MCF 10A (cell line): ENCODE data around the gene CD6. TPM values are rescaled to one million over a fixed set of nuclear protein-coding genes. Genes with fewer than 3 reads are reported as not detected.

Experiments
- BruUV-seq: library from RNA; stranded (reverse); fragments of 400-500 nt; replicated peaks from 2 replicates; lab custom pipeline; 2021; lab: Mats Ljungman, UMichigan
- CTCF ChIA-PET: fragments of 300-600 bp; sonication (Branson Sonifier 250); formaldehyde crosslinking; extraction: SDS; loops from one replicate; lab custom pipeline; 2021; ENCODE audit warnings: antibody characterized with exemption, inconsistent platforms; lab: Yijun Ruan, JAX
- POLR2A ChIA-PET: fragments of 300-600, 350-650 bp; sonication (Branson Sonifier 250); formaldehyde crosslinking; extraction: SDS; loops from one replicate; lab custom pipeline; 2020; ENCODE audit warnings: antibody characterized with exemption, inconsistent platforms; lab: Yijun Ruan, JAX
- DNase-seq: peaks from one replicate; pipeline ENCODE4 v3.0.0-alpha.2; 2018; ENCODE audit not compliant: unreplicated experiment
- H3K27ac Mint-ChIP-seq: one replicate; pipeline ENCODE4 v1.8.0; 2022; ENCODE audit warnings: mild to moderate bottlenecking, low read depth, mixed read lengths; ENCODE audit not compliant: unreplicated experiment
- H3K27me3 Mint-ChIP-seq: one replicate; pipeline ENCODE4 v1.8.0; 2022; ENCODE audit warnings: mixed read lengths; ENCODE audit not compliant: insufficient read depth, unreplicated experiment
- H3K36me3 Mint-ChIP-seq: one replicate; pipeline ENCODE4 v1.8.0; 2022; ENCODE audit warnings: mild to moderate bottlenecking, moderate library complexity, mixed read lengths; ENCODE audit not compliant: insufficient read depth, unreplicated experiment
- H3K4me1 Mint-ChIP-seq: one replicate; pipeline ENCODE4 v1.8.0; 2022; ENCODE audit warnings: mixed read lengths; ENCODE audit not compliant: insufficient read depth, unreplicated experiment
- H3K4me3 Mint-ChIP-seq: one replicate; pipeline ENCODE4 v1.8.0; 2022; ENCODE audit warnings: mild to moderate bottlenecking, moderate library complexity, mixed read lengths; ENCODE audit not compliant: unreplicated experiment
- H3K9me3 Mint-ChIP-seq: one replicate; pipeline ENCODE4 v1.8.0; 2022; ENCODE audit warnings: mixed read lengths; ENCODE audit not compliant: unreplicated experiment
- intact Hi-C: fragments of 100-400 bp; cut with micrococcal nuclease; formaldehyde crosslinking; loops from 2 replicates; pipeline ENCODE4 v1.14.1; 2022
- total RNA-seq: library from RNA; stranded (reverse); gene quantifications from 2 replicates; pipeline ENCODE4 v1.2.3, GENCODE V29; 2022
- TF ChIP-seq, protein P1 (sequence below): fragments of 200-600 bp; IDR thresholded peaks from one replicate; pipeline ENCODE4 v1.8.0; 2022; ENCODE audit warnings: antibody characterized with exemption, mild to moderate bottlenecking; ENCODE audit not compliant: unreplicated experiment

The CD6 gene
- total RNA-seq, 1 experiment from 2014 or later, result not detected

DNA sequence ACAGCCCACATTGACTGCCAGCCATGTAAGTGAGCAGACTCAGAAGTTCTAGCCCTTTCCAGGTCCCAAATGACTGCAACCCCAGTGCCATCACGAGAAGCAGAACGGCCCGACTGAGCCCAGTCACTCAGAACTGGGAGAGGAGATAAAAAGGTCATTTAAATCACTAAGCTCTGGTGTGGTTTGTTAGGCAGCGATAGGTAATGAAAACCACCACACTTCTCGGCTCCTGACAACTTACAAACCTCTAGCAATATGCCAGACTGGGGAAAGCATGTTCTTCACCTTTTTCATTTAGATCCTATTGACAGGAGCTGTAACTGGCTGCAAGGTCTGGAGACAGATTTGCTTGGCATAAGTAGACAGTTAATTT, 26.2 kb upstream of the CD6 start:
- intact Hi-C loops, result no loop called here
- no peak overlapping the region for H3K27ac Mint-ChIP-seq
- H3K9me3 Mint-ChIP-seq, result no peaks in the 10 kb centered on the region
- H3K36me3 Mint-ChIP-seq, result no peaks in the 10 kb centered on the region
- peaks cover 21% of the 10 kb centered on the region for H3K27me3 Mint-ChIP-seq
- no peaks in the 10 kb centered on the region for H3K4me1 Mint-ChIP-seq
- POLR2A ChIA-PET, result interaction anchor here (0.6 kb wide), 1 partner anchor 102 kb away, joined by 3 read pairs; no protein-coding TSS in a partner anchor
- BruUV-seq, result no TSS peak
- H3K4me3 Mint-ChIP-seq, result no peak overlapping the region
- DNase-seq, result no peak
- CTCF ChIA-PET, result interaction anchor here (0.7 to 1.6 kb wide), 3 partner anchors 15 to 46 kb away, joined by 3 to 5 read pairs (median 3); no protein-coding TSS in a partner anchor
- TF ChIP-seq, protein P1, sequence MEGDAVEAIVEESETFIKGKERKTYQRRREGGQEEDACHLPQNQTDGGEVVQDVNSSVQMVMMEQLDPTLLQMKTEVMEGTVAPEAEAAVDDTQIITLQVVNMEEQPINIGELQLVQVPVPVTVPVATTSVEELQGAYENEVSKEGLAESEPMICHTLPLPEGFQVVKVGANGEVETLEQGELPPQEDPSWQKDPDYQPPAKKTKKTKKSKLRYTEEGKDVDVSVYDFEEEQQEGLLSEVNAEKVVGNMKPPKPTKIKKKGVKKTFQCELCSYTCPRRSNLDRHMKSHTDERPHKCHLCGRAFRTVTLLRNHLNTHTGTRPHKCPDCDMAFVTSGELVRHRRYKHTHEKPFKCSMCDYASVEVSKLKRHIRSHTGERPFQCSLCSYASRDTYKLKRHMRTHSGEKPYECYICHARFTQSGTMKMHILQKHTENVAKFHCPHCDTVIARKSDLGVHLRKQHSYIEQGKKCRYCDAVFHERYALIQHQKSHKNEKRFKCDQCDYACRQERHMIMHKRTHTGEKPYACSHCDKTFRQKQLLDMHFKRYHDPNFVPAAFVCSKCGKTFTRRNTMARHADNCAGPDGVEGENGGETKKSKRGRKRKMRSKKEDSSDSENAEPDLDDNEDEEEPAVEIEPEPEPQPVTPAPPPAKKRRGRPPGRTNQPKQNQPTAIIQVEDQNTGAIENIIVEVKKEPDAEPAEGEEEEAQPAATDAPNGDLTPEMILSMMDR, result no peak

- no peaks in the 10 kb centered on the region for H3K36me3 Mint-ChIP-seq
- ChIA-PET POLR2A (no interaction called here), CTCF (interaction anchor here (0.8 to 1.6 kb wide), 3 partner anchors 17 to 47 kb away, joined by 3 to 5 read pairs (median 4); no protein-coding TSS in a partner anchor)
- DNase-seq, result no peak
- no peaks in the 10 kb centered on the region for H3K9me3 Mint-ChIP-seq
- TF ChIP-seq, protein P1, result no peak
- H3K4me3 Mint-ChIP-seq, result no peak overlapping the region
- H3K27ac Mint-ChIP-seq, result no peak overlapping the region
- H3K27me3 Mint-ChIP-seq, result peaks cover 14% of the 10 kb centered on the region
- BruUV-seq, result no TSS peak
- H3K4me1 Mint-ChIP-seq, result no peaks in the 10 kb centered on the region
- intact Hi-C loops, result no loop called here
Measured at GRCh38 chr11:60946601-60947264, 24.7 kb upstream of the CD6 start.

DNA sequence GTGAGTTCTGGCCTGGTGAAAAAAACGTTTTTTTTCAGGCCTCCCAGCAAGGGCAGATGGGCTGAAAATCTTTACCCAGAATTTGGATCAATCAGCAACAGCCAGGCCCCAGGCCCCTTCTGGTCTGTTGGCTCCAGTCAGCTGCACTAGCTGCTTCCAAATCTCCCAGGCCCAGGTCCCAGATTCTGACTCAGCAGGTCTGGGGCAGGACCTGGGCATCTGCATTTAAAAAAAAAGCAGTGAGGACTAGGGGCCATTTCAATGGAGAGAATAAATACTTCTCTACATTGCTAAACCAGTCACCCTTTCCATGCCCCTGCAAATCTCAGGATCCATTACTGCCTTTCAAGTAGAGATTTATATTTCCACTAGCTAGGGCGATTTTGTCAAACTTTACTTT, 23.8 kb upstream of the CD6 start:
- CTCF ChIA-PET, result interaction anchor here (0.7 kb wide), 1 partner anchor 21 kb away, joined by 3 read pairs; no protein-coding TSS in a partner anchor
- Mint-ChIP-seq H3K4me3 (no peak overlapping the region), H3K27ac (no peak overlapping the region), H3K9me3 (no peaks in the 10 kb centered on the region), H3K4me1 (peaks cover 7% of the 10 kb centered on the region), H3K36me3 (no peaks in the 10 kb centered on the region), H3K27me3 (peaks cover 14% of the 10 kb centered on the region)
- POLR2A ChIA-PET, result interaction anchor here (1.3 kb wide), 1 partner anchor 22 kb away, joined by 3 read pairs; no protein-coding TSS in a partner anchor
- no peak for DNase-seq
- no TSS peak for BruUV-seq
- TF ChIP-seq, protein P1, result no peak
- intact Hi-C loops, result no loop called here

GRCh38 chr11:60948250-60948649, 23.2 kb upstream of the CD6 start:
- Mint-ChIP-seq H3K27ac (no peak overlapping the region), H3K4me1 (peaks cover 8% of the 10 kb centered on the region), H3K4me3 (no peak overlapping the region), H3K27me3 (peaks cover 14% of the 10 kb centered on the region), H3K36me3 (no peaks in the 10 kb centered on the region), H3K9me3 (no peaks in the 10 kb centered on the region)
- intact Hi-C loops, result no loop called here
- CTCF ChIA-PET, result interaction anchor here (0.7 kb wide), 2 partner anchors 20 to 22 kb away, joined by 3 read pairs; no protein-coding TSS in a partner anchor
- POLR2A ChIA-PET, result interaction anchor here (1.3 kb wide), 1 partner anchor 22 kb away, joined by 3 read pairs; no protein-coding TSS in a partner anchor
- no peak for DNase-seq
- TF ChIP-seq, protein P1, result no peak
- no TSS peak for BruUV-seq
